ENCODE data around the gene PDE11A. TPM values are rescaled to one million over a fixed set of nuclear protein-coding genes. Genes with fewer than 3 reads are reported as not detected.

PDE11A gene
- polyA plus RNA-seq, 2 of the 4 experiments (the other 2 are of a cell fraction), result 3.6 to 5.6 TPM

DNA sequence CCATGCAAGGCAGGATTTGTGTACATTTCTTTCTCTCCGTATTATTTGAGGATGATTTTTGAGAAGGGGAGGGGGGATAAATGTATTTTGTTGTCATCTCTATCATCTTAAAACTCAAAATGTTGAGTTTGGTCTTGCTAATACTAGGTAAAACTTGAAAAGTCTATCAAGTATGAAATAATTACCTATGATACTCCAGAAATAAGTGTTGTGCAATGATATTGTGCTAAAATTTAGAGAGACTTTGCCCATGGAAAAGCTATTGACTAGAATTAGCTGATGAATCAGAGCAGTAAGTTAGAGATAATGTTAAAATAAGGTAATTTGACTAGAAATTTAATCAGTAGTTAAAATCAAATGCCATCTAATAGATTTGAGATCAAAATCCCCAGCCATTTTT, 356.1 kb downstream of the PDE11A start:
- ChIA-PET CTCF (interaction anchor here (1.0 to 5.1 kb wide), 3 partner anchors 8 to 227 kb away, joined by 3 to 30 read pairs (median 4); no protein-coding TSS in a partner anchor), POLR2A (no interaction called here)
- Histone ChIP-seq H3K27ac (no peak overlapping the region), H3K9me3 (no peaks in the 10 kb centered on the region), H3K4me2 (no peak overlapping the region), H3K4me3 (no peak overlapping the region), H3K4me1 (no peaks in the 10 kb centered on the region)
- no peak for DNase-seq (ENCODE audit: low read depth in 1 of 2, low spot score in 1 of 2)
- no peak for ATAC-seq
- FAIRE-seq, result no peak
- 81% methylated on average over 1 of the region's 1 CpG for WGBS (ENCODE audit: missing lambda C conversion rate)
- TF ChIP-seq, protein P1, sequence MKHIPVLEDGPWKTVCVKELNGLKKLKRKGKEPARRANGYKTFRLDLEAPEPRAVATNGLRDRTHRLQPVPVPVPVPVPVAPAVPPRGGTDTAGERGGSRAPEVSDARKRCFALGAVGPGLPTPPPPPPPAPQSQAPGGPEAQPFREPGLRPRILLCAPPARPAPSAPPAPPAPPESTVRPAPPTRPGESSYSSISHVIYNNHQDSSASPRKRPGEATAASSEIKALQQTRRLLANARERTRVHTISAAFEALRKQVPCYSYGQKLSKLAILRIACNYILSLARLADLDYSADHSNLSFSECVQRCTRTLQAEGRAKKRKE (CRISPR knock-in tag; IDR thresholded peaks at IDR 0.05; ENCODE audit: low read depth), result no peak
- no peak for TF ChIP-seq MAFK (IDR thresholded peaks at IDR 0.05; ENCODE audit: partially characterized antibody)
- TF ChIP-seq BHLHE40 (IDR thresholded peaks at IDR 0.05; ENCODE audit: low read depth, low read length), result no peak
- TF ChIP-seq JUNB (IDR thresholded peaks at IDR 0.05), result no peak
- TF ChIP-seq CHD4 (IDR thresholded peaks at IDR 0.05; ENCODE audit: borderline replicate concordance), result no peak
- TF ChIP-seq, protein P2, sequence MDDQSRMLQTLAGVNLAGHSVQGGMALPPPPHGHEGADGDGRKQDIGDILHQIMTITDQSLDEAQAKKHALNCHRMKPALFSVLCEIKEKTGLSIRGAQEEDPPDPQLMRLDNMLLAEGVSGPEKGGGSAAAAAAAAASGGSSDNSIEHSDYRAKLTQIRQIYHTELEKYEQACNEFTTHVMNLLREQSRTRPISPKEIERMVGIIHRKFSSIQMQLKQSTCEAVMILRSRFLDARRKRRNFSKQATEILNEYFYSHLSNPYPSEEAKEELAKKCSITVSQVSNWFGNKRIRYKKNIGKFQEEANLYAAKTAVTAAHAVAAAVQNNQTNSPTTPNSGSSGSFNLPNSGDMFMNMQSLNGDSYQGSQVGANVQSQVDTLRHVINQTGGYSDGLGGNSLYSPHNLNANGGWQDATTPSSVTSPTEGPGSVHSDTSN (IDR thresholded peaks at IDR 0.05), result no peak

DNA sequence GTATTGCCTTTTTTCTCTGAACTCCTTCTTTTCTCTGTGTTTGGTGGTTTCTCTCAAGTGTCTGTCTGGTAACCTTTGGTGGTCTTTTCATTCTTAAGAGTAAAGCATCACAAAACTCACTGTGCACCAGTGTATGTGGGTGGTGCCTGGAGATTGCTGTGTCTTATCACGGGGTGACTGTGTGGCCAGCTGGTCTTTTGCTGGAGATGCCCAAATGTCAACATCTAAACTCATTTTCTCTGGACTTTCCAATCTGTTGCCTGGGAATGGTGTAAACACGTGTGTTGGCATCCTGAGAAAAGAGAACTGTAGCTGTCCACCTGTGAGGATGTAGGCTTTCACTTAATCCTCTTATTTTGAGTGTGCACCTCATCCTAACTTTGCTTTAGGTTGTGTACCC, 356.8 kb downstream of the PDE11A start:
- Histone ChIP-seq H3K27ac (no peak overlapping the region), H3K4me1 (no peaks in the 10 kb centered on the region), H3K4me2 (no peak overlapping the region), H3K9me3 (no peaks in the 10 kb centered on the region), H3K4me3 (no peak overlapping the region)
- 42% methylated on average over 2 of the region's 2 CpGs for WGBS (ENCODE audit: missing lambda C conversion rate)
- ChIA-PET CTCF (interaction anchor here (5.1 kb wide), 1 partner anchor 9 kb away, joined by 30 read pairs; no protein-coding TSS in a partner anchor), POLR2A (no interaction called here)
- DNase-seq (ENCODE audit: low read depth in 1 of 2, low spot score in 1 of 2), result no peak
- no peak for ATAC-seq
- TF ChIP-seq SREBF2 (IDR thresholded peaks at IDR 0.05), result no peak
- TF ChIP-seq MAZ (IDR thresholded peaks at IDR 0.05; ENCODE audit: borderline replicate concordance, low read depth, low read length), result no peak
- TF ChIP-seq, protein P2 (IDR thresholded peaks at IDR 0.05), result no peak
- TF ChIP-seq NPAS2 (CRISPR knock-in tag; IDR thresholded peaks at IDR 0.05; ENCODE audit: borderline replicate concordance), result no peak
- no peak for TF ChIP-seq HOXB5 (CRISPR knock-in tag; IDR thresholded peaks at IDR 0.05)
- no peak for TF ChIP-seq TFCP2L1 (CRISPR knock-in tag; IDR thresholded peaks at IDR 0.05)
- TF ChIP-seq, protein P3, sequence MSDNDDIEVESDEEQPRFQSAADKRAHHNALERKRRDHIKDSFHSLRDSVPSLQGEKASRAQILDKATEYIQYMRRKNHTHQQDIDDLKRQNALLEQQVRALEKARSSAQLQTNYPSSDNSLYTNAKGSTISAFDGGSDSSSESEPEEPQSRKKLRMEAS (IDR thresholded peaks at IDR 0.05), result no peak
- FAIRE-seq, result no peak

DNA sequence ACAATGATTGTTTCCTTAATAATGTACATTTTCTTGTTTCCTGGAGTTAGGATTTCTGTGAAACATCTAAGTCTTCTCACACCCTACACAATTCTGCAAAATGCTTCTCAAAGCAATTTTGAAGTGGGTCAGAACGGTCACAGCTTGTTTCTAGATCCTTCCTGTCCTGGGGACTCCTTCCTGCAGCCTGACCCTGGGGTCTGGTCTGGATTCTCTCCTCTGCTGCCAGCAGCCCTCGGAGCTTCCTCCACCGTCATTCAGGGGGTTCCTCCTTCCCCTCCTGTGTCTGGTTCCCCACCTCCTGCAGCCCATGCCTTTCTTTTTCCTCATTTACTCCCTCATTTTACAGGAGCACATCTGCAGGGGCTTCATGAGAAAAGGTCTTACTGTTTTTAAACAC, 357.9 kb downstream of the PDE11A start:
- ChIA-PET POLR2A (no interaction called here), CTCF (interaction anchor here (0.7 to 5.1 kb wide), 3 partner anchors 10 to 236 kb away, joined by 3 to 30 read pairs (median 3); no protein-coding TSS in a partner anchor)

More for the DNA sequence above, 357.9 kb downstream of the PDE11A start:
- ATAC-seq (no peak), FAIRE-seq (no peak), DNase-seq (ENCODE audit: low read depth in 1 of 2, low spot score in 1 of 2) (no peak)
- Histone ChIP-seq H3K4me1 (no peaks in the 10 kb centered on the region), H3K27ac (no peak overlapping the region), H3K4me3 (no peak overlapping the region), H3K9me3 (no peaks in the 10 kb centered on the region), H3K4me2 (no peak overlapping the region)
- TF ChIP-seq CHD4 (IDR thresholded peaks at IDR 0.05; ENCODE audit: borderline replicate concordance) (no peak), POLR2A (IDR thresholded peaks at IDR 0.05; ENCODE audit: low read length) (no peak), FOSL2 (IDR thresholded peaks at IDR 0.05) (no peak), FOSL2 (CRISPR knock-in tag; IDR thresholded peaks at IDR 0.05) (no peak), PHF8 (IDR thresholded peaks at IDR 0.05; ENCODE audit: borderline replicate concordance, low read depth) (no peak), CBX2 (IDR thresholded peaks at IDR 0.05; ENCODE audit: borderline replicate concordance, low read depth) (no peak), ZC3H11A (IDR thresholded peaks at IDR 0.05) (no peak), FOSB (CRISPR knock-in tag; IDR thresholded peaks at IDR 0.05) (no peak)
- TF ChIP-seq, protein P4, sequence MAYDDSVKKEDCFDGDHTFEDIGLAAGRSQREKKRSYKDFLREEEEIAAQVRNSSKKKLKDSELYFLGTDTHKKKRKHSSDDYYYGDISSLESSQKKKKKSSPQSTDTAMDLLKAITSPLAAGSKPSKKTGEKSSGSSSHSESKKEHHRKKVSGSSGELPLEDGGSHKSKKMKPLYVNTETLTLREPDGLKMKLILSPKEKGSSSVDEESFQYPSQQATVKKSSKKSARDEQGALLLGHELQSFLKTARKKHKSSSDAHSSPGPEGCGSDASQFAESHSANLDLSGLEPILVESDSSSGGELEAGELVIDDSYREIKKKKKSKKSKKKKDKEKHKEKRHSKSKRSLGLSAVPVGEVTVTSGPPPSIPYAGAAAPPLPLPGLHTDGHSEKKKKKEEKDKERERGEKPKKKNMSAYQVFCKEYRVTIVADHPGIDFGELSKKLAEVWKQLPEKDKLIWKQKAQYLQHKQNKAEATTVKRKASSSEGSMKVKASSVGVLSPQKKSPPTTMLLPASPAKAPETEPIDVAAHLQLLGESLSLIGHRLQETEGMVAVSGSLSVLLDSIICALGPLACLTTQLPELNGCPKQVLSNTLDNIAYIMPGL (CRISPR knock-in tag; IDR thresholded peaks at IDR 0.05; ENCODE audit: borderline replicate concordance), result no peak
- 55% methylated on average over 3 of the region's 3 CpGs for whole genome bisulfite sequencing (ENCODE audit: missing lambda C conversion rate)

Data from A549 (cell line).